Measurements from ENCODE around the gene PRDM8.

DNA sequence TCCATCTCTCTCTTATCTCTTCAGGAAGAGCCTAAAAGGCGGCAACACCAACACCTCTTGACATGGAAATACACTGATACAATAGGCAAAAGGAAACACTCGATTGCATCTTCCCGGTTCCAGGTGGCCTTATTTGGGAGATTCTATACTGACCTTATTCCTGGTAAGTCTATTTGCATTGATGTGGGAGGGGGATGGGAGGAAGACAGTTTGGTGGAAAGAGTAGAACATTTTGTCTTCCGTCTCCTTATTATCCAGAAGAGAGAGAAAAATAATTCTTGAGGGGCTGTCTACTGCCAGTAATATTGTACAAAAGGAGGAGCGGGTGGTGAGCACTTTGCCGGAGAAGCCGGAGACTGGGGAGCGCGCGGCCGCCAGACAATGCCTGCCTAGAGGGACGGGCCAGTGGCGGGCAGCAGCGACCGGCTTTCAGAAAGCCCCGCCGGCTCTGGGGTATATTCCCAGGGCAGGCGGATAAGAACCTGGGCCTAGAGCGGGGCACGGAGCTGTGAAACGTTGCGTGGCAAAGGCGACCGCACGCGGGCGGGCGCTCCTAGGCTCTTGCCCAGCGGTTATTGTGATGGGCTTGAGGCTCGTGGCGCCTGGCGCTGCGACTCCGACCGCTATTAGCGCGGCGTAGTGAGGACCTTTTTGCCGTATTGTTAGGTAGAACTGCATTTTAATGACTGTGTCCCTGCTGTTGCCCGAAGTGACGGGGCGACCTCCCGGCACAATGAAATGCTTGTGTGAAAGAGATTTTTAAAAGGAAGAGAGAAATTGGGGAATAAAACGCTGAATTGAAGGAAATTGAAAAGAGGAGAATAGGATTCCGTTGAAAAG, 518 bp downstream of the PRDM8 start:
- TF ChIP-seq, protein P1, sequence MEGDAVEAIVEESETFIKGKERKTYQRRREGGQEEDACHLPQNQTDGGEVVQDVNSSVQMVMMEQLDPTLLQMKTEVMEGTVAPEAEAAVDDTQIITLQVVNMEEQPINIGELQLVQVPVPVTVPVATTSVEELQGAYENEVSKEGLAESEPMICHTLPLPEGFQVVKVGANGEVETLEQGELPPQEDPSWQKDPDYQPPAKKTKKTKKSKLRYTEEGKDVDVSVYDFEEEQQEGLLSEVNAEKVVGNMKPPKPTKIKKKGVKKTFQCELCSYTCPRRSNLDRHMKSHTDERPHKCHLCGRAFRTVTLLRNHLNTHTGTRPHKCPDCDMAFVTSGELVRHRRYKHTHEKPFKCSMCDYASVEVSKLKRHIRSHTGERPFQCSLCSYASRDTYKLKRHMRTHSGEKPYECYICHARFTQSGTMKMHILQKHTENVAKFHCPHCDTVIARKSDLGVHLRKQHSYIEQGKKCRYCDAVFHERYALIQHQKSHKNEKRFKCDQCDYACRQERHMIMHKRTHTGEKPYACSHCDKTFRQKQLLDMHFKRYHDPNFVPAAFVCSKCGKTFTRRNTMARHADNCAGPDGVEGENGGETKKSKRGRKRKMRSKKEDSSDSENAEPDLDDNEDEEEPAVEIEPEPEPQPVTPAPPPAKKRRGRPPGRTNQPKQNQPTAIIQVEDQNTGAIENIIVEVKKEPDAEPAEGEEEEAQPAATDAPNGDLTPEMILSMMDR (conservative IDR thresholded peaks at IDR 0.05; ENCODE audit: low read length) = no peak
- TF ChIP-seq EZH2phosphoT487 (IDR thresholded peaks at IDR 0.05; ENCODE audit: borderline replicate concordance, low read depth, low read length) = no peak
